HL-60 (cell line): ENCODE results near the gene STX12.

Source experiments
- DNase-seq, 2 experiments: peaks; one replicate each; pipeline ENCODE4 v3.0.0-alpha.2; 2010 to 2020; ENCODE audit warnings: low read depth in 1 of 2, low spot score in 1 of 2
- H3K27ac ChIP-seq: fragments of 250-450 bp; sonication (Bioruptor Pico); replicated peaks from 2 replicates; pipeline ENCODE4 v1.5.1; 2020; ENCODE audit warnings: mild to moderate bottlenecking, moderate library complexity
- H3K27me3 ChIP-seq: fragments of 250-450 bp; sonication (Bioruptor Pico); 2 replicates; pipeline ENCODE4 v1.5.1; 2021; ENCODE audit warnings: mild to moderate bottlenecking, moderate library complexity; ENCODE audit not compliant: insufficient read depth, poor library complexity, severe bottlenecking
- H3K4me3 ChIP-seq: replicated peaks from 2 replicates; pipeline ENCODE4 v1.5.1; 2011; ENCODE audit warnings: mild to moderate bottlenecking, control low read depth, low read length; ENCODE audit not compliant: insufficient read depth
- GABPA ChIP-seq: IDR thresholded peaks from 2 replicates; pipeline ENCODE4 v1.6.1; 2012; ENCODE audit warnings: low read depth
- POLR2AphosphoS5 ChIP-seq: IDR thresholded peaks from 2 replicates; pipeline ENCODE4 v1.6.1; 2012; ENCODE audit warnings: low read depth
- SPI1 ChIP-seq: IDR thresholded peaks from 2 replicates; pipeline ENCODE4 v1.6.1; 2012; ENCODE audit warnings: low read depth, mild to moderate bottlenecking, borderline replicate concordance
- TF ChIP-seq, protein P1 (sequence below): IDR thresholded peaks from one replicate; pipeline ENCODE4 v1.5.1; 2011; ENCODE audit warnings: low read length, control low read depth, inconsistent platforms; ENCODE audit not compliant: insufficient read depth
- TF ChIP-seq, protein P2 (sequence below): IDR thresholded peaks from 2 replicates; pipeline ENCODE4 v1.6.1; 2012; ENCODE audit warnings: low read depth; ENCODE audit not compliant: insufficient replicate concordance

STX12 gene

DNA sequence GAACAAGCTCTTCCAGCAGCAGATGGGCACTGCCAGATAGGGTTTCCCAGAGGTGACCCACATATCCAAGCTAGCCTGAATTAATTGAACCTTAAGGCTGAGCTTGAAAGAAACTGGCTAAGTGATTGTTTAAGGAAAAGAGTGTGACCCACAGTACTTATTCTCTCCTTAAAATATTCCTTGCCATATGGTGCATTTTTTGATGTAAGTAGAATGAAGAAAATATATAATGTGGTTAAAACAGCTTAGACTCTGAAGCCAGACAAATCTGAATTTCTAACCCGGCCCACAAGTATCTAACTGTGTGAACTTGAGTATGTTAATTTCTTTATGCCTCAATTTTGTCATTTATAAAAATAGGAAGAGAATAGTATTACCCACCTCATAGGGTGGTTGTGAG, 62.5 kb downstream of the STX12 start:
- Histone ChIP-seq H3K4me3 (no peak overlapping the region), H3K27me3 (no peaks in the 10 kb centered on the region), H3K27ac (no peak overlapping the region)
- no peak for DNase-seq
- TF ChIP-seq, protein P1, sequence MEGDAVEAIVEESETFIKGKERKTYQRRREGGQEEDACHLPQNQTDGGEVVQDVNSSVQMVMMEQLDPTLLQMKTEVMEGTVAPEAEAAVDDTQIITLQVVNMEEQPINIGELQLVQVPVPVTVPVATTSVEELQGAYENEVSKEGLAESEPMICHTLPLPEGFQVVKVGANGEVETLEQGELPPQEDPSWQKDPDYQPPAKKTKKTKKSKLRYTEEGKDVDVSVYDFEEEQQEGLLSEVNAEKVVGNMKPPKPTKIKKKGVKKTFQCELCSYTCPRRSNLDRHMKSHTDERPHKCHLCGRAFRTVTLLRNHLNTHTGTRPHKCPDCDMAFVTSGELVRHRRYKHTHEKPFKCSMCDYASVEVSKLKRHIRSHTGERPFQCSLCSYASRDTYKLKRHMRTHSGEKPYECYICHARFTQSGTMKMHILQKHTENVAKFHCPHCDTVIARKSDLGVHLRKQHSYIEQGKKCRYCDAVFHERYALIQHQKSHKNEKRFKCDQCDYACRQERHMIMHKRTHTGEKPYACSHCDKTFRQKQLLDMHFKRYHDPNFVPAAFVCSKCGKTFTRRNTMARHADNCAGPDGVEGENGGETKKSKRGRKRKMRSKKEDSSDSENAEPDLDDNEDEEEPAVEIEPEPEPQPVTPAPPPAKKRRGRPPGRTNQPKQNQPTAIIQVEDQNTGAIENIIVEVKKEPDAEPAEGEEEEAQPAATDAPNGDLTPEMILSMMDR = no peak
- TF ChIP-seq SPI1 (no peak), GABPA (no peak), POLR2AphosphoS5 (no peak)
- TF ChIP-seq, protein P2, sequence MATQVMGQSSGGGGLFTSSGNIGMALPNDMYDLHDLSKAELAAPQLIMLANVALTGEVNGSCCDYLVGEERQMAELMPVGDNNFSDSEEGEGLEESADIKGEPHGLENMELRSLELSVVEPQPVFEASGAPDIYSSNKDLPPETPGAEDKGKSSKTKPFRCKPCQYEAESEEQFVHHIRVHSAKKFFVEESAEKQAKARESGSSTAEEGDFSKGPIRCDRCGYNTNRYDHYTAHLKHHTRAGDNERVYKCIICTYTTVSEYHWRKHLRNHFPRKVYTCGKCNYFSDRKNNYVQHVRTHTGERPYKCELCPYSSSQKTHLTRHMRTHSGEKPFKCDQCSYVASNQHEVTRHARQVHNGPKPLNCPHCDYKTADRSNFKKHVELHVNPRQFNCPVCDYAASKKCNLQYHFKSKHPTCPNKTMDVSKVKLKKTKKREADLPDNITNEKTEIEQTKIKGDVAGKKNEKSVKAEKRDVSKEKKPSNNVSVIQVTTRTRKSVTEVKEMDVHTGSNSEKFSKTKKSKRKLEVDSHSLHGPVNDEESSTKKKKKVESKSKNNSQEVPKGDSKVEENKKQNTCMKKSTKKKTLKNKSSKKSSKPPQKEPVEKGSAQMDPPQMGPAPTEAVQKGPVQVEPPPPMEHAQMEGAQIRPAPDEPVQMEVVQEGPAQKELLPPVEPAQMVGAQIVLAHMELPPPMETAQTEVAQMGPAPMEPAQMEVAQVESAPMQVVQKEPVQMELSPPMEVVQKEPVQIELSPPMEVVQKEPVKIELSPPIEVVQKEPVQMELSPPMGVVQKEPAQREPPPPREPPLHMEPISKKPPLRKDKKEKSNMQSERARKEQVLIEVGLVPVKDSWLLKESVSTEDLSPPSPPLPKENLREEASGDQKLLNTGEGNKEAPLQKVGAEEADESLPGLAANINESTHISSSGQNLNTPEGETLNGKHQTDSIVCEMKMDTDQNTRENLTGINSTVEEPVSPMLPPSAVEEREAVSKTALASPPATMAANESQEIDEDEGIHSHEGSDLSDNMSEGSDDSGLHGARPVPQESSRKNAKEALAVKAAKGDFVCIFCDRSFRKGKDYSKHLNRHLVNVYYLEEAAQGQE = no peak

DNA sequence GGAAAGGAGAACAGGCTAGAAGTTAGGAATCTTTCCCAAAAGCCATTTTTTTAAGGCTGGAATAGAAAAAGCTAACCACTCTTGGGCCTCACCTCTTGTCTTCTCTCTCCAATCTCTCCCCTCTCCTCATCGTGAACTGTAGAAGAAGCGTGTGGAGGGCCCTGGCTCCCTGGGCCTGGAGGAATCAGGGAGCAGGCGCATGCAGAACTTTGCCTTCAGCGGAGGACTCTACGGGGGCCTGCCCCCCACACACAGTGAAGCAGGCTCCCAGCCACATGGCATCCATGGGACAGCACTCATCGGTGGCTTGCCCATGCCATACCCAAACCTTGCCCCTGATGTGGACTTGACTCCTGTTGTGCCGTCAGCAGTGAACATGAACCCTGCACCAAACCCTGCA, 76.9 kb downstream of the STX12 start:
- Histone ChIP-seq H3K27ac (no peak overlapping the region), H3K4me3 (no peak overlapping the region), H3K27me3 (no peaks in the 10 kb centered on the region)
- no peak for DNase-seq
- TF ChIP-seq, protein P2 = no peak
- TF ChIP-seq GABPA (no peak), POLR2AphosphoS5 (no peak), SPI1 (no peak)
- TF ChIP-seq, protein P1 = no peak

DNA sequence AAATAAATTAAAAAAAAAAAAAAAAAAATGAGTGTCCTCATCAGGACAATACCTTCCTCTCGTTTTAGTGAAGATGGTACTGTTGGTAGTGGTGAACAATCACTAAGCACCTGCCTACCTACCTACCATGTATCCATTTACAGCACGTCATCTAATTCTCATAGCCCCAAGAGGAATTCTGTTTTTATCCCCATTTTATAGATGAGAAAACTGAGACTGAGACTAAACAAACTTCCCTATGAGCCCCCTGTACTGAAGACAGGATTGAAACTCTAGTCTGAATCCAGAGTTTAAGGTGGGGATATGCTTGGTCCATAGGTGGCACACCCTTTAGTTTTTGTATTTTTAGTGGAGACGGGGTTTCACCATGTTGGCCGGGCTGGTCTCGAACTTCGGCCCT, 82.1 kb downstream of the STX12 start:
- Histone ChIP-seq H3K27ac (no peak overlapping the region), H3K4me3 (no peak overlapping the region), H3K27me3 (no peaks in the 10 kb centered on the region)
- TF ChIP-seq, protein P2 = no peak
- TF ChIP-seq GABPA = no peak
- TF ChIP-seq SPI1 = no peak
- TF ChIP-seq, protein P1 = no peak
- TF ChIP-seq POLR2AphosphoS5 = no peak
- DNase-seq = no peak
